GM19452 (cell line): Measurements from ENCODE around the gene IL18RAP.

ENCODE experiments used
- ATAC-seq: cut with Tn5 transposase; IDR thresholded peaks from one replicate; pipeline ENCODE4 v1.9.1; 2021; ENCODE audit not compliant: unreplicated experiment

Gene IL18RAP

GRCh38 chr2:102422910-102423309 is at the start of gene IL18RAP:
IL18RAP (plus strand) TSS chr2:102423160; CDS start chr2:102423278, 118 bp downstream.
- no peak for ATAC-seq

- ATAC-seq = no peak
These were observed 46.8 kb upstream of the IL18RAP start for GRCh38 chr2:102376052-102376591.

GRCh38 chr2:102383722-102384121 is 39.2 kb upstream of the IL18RAP start:
- ATAC-seq = no peak

- no peak for ATAC-seq
These were observed 37.4 kb upstream of the IL18RAP start for GRCh38 chr2:102385522-102385921.

GRCh38 chr2:102386004-102386403 is 37.0 kb upstream of the IL18RAP start:
- no peak for ATAC-seq

- ATAC-seq = no peak
These were observed 36.0 kb upstream of the IL18RAP start for GRCh38 chr2:102386867-102387541.

GRCh38 chr2:102387763-102388546 is 35.0 kb upstream of the IL18RAP start:
- no peak for ATAC-seq

- no peak for ATAC-seq
These were observed 31.4 kb upstream of the IL18RAP start for GRCh38 chr2:102391565-102391964.

GRCh38 chr2:102392096-102392495 is 30.9 kb upstream of the IL18RAP start:
- ATAC-seq = no peak

- ATAC-seq = no peak
These were observed 30.0 kb upstream of the IL18RAP start for GRCh38 chr2:102392942-102393341.

- no peak for ATAC-seq
These were observed 26.9 kb upstream of the IL18RAP start for GRCh38 chr2:102396012-102396411.

- ATAC-seq = no peak
These were observed 25.8 kb upstream of the IL18RAP start for GRCh38 chr2:102397209-102397608.

GRCh38 chr2:102399499-102400141 is 23.3 kb upstream of the IL18RAP start:
- ATAC-seq = no peak

GRCh38 chr2:102401456-102401855 is 21.5 kb upstream of the IL18RAP start:
- no peak for ATAC-seq

- no peak for ATAC-seq
These were observed 21.1 kb upstream of the IL18RAP start for GRCh38 chr2:102401865-102402264.

GRCh38 chr2:102410952-102411351 is 12.0 kb upstream of the IL18RAP start:
- ATAC-seq = no peak

GRCh38 chr2:102412199-102412598 is 10.8 kb upstream of the IL18RAP start:
- ATAC-seq = no peak

- peak; percentile 57 for ATAC-seq
These were observed 5.0 kb upstream of the IL18RAP start for GRCh38 chr2:102417946-102418345.

- ATAC-seq = peak; percentile 86
These were observed 4.5 kb upstream of the IL18RAP start for GRCh38 chr2:102418421-102418961.

GRCh38 chr2:102420290-102420689 is 2.7 kb upstream of the IL18RAP start:
- ATAC-seq = no peak
